Lower leg skin (tissue), 3 donors: ENCODE measurements around the gene EDEM2.

Experiments used
- CTCF ChIP-seq, 3 donors: fragments of 450-650 bp; IDR thresholded peaks; one replicate each; pipeline ENCODE4 v1.5.1; 2016; ENCODE audit warnings: antibody characterized with exemption in 3 of 3, mild to moderate bottlenecking in 3 of 3, moderate library complexity in 2 of 3
- POLR2A ChIP-seq, 2 donors: fragments of 450-650 bp; IDR thresholded peaks; one replicate each; pipeline ENCODE4 v1.6.1; 2016 to 2017; ENCODE audit warnings: antibody characterized with exemption in 2 of 2, mild to moderate bottlenecking in 1 of 2, moderate library complexity in 1 of 2

- TF ChIP-seq CTCF (IDR thresholded peaks at IDR 0.05) (no peak), POLR2A (IDR thresholded peaks at IDR 0.05) (no peak)
Observed at GRCh38 chr20:35192118-35192872, 45.2 kb upstream of the EDEM2 start.
